ENCODE data around the gene TRPM2.

DNA sequence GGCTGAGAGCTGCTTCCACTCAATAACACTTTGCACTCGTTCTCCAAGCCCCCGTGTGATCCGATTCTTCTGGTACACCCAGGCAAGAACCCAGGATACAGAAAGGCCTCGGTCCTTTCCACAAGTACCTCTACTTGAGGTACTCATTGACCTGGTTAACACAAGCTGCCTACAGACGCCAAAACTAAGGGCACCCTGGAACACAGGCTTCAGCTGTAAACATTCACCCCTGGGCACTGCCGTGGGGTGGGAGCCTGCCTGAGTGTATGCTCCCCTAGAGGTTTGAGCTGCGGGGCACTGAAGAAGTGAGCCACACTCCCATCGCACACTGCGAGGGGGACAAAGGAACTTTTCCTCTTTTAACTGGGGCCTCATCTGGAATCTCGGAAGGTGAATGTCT, 132.4 kb downstream of the TRPM2 start:
- no peak for TF ChIP-seq POLR2A (IDR thresholded peaks at IDR 0.05; ENCODE audit: low read depth, low read length)
- TF ChIP-seq SPI1 (IDR thresholded peaks at IDR 0.05; ENCODE audit: low read depth, low read length), result no peak
- TF ChIP-seq POLR2AphosphoS5 (IDR thresholded peaks at IDR 0.05; ENCODE audit: low read depth, low read length), result no peak
- TF ChIP-seq TAF1 (IDR thresholded peaks at IDR 0.05; ENCODE audit: low read depth, low read length), result no peak
- TF ChIP-seq POU2F2 (IDR thresholded peaks at IDR 0.05; ENCODE audit: low read depth, low read length), result no peak
